ENCODE measurements around the gene ODC1.

ODC1 gene

DNA sequence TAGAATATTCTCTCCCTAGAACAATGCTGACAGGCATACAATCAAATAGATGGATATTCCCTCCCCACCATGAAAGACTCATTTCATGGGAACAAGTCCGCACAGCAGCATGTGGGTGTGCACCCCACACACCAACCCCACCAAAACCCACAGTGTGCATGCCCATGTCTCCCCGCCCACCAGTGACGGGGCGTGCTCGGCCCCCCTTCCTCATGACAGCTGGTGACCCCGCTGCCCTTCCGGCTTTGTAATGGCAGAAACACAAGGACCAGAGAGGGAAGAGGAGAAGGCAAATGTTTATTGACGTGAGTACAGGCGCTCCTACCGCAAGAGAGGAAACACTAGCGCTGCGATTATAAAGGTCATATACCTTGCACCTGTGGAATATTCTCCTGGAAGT, 30.8 kb upstream of the ODC1 start:
- H3K4me1 ChIP-seq (ENCODE audit: control insufficient read depth in 2 of 2, insufficient read depth in 2 of 2, low read length in 2 of 2) = no peaks in the 10 kb centered on the region
- no peak overlapping the region for H3K4me3 ChIP-seq (ENCODE audit: low read length in 2 of 2)
- H3K9me3 ChIP-seq (ENCODE audit: control insufficient read depth in 2 of 2, low read length in 2 of 2) = no peaks in the 10 kb centered on the region
- H3K27me3 ChIP-seq (ENCODE audit: control insufficient read depth in 2 of 2, insufficient read depth in 2 of 2, low read length in 2 of 2) = peaks cover 0 to 2% of the 10 kb centered on the region in 2 donors
- H3K36me3 ChIP-seq (ENCODE audit: control insufficient read depth in 2 of 2, insufficient read depth in 2 of 2, low read length in 2 of 2) = no peaks in the 10 kb centered on the region
- H3K9ac ChIP-seq (ENCODE audit: low read depth in 1 of 2, low read length in 2 of 2) = no peak overlapping the region
- H3K27ac ChIP-seq (ENCODE audit: low read depth in 2 of 2, low read length in 2 of 2) = no peak overlapping the region

DNA sequence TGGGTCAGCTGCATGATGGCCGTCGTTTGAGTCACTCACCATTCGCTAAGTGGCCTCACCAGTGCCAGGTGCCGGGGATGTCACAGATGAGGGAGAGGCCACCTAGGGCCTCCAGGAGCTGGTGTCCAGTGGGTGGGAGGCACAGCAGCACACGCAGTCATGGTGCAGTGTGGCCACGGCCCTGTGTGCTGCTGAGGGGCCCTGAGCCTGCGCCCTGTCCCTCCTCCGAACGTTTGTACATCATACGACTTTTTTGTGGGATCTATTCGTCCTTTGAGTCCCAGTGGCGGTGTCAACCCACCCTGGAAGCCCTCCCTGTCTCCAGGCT, 30.1 kb upstream of the ODC1 start:
- no peak overlapping the region for H3K4me3 ChIP-seq (ENCODE audit: low read length in 2 of 2)
- no peak overlapping the region for H3K27ac ChIP-seq (ENCODE audit: low read depth in 2 of 2, low read length in 2 of 2)
- no peak overlapping the region for H3K9ac ChIP-seq (ENCODE audit: low read depth in 1 of 2, low read length in 2 of 2)
- H3K27me3 ChIP-seq (ENCODE audit: control insufficient read depth in 2 of 2, insufficient read depth in 2 of 2, low read length in 2 of 2) = peaks cover 0 to 2% of the 10 kb centered on the region in 2 donors
- H3K4me1 ChIP-seq (ENCODE audit: control insufficient read depth in 2 of 2, insufficient read depth in 2 of 2, low read length in 2 of 2) = no peaks in the 10 kb centered on the region
- no peaks in the 10 kb centered on the region for H3K9me3 ChIP-seq (ENCODE audit: control insufficient read depth in 2 of 2, low read length in 2 of 2)
- no peaks in the 10 kb centered on the region for H3K36me3 ChIP-seq (ENCODE audit: control insufficient read depth in 2 of 2, insufficient read depth in 2 of 2, low read length in 2 of 2)

- Histone ChIP-seq H3K4me1 (ENCODE audit: control insufficient read depth in 2 of 2, insufficient read depth in 2 of 2, low read length in 2 of 2) (no peaks in the 10 kb centered on the region), H3K27me3 (ENCODE audit: control insufficient read depth in 2 of 2, insufficient read depth in 2 of 2, low read length in 2 of 2) (peaks cover 0 to 2% of the 10 kb centered on the region in 2 donors), H3K4me3 (ENCODE audit: low read length in 2 of 2) (no peak overlapping the region), H3K27ac (ENCODE audit: low read depth in 2 of 2, low read length in 2 of 2) (no peak overlapping the region), H3K36me3 (ENCODE audit: control insufficient read depth in 2 of 2, insufficient read depth in 2 of 2, low read length in 2 of 2) (no peaks in the 10 kb centered on the region), H3K9me3 (ENCODE audit: control insufficient read depth in 2 of 2, low read length in 2 of 2) (no peaks in the 10 kb centered on the region), H3K9ac (ENCODE audit: low read depth in 1 of 2, low read length in 2 of 2) (no peak overlapping the region)
Observed at GRCh38 chr2:10477443-10478297, 29.5 kb upstream of the ODC1 start.

DNA sequence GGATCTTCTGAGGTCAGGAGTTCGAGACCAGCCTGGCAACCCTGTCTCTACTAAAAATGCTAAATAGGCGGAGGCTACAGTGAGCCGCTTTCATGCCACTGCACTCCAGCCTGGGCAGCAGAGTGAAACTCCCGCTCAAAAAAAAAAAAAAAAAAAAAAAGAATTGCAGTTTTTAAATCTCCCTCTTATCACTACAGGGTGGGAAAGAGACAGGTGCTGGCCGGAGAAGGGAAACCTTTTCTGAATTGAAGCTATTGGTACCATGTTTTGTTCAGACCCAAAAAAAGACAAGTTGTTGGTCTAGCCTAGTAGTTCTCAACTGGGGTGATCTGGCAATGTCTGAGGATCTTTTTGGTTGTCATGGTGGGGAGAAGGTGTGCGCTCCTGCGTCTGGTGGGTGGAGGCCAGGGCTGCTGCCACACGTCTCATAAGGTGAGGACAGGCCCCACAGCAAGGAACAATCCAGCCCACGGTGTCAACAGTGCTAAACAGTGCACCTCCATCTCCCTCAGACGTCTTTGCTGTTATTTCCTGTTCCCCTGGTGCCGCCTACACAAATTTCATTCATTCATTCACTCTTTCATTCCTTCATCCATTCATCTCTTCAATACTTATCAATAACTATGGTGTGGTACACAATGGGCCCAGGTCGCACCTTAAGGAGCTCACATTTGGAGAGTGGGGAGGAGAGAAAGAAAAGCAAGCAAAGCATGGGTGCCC, 28.8 kb upstream of the ODC1 start:
- Histone ChIP-seq H3K9me3 (ENCODE audit: control insufficient read depth in 2 of 2, low read length in 2 of 2) (no peaks in the 10 kb centered on the region), H3K4me1 (ENCODE audit: control insufficient read depth in 2 of 2, insufficient read depth in 2 of 2, low read length in 2 of 2) (no peaks in the 10 kb centered on the region)

DNA sequence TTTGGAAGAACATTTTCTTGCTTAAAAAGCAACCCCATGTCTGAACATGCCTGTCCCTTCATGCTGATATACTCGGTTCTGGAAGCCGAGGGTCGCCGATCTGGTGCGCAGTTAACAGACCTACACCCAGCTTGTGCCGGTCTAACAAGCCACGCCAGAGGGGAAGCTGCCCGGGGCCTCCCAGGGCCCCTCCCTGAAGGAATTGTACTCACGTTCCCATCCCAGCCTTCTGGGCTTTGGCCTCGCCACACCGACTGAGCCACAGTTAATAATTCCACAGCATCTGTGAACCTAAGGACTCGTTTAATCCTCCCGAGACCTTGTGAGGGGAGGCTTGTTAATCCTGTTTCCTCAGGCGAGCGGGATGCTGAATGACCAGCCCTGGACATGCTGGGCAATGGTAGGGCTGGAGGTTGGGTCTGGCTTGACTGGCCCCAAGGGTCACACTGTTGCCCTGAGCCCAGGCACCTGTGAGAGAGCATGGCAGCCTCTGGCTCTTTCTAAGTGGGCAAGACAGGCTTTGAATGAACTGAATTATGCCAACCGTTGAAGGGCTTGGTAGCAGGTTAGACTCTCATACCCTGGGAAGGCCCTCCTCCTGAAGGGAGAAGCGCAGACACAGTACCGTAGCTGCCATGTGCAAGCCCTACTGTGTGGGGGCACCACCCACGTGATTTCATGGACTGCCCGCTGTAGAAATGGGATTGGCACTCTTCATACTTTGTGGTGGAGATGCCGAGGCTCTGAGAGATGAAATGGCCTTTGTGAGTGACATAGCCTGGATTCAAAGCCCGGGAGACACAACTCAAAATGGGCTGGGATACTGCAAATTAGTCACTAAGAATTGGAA, 27.9 kb upstream of the ODC1 start:
- H3K36me3 ChIP-seq (ENCODE audit: control insufficient read depth in 2 of 2, insufficient read depth in 2 of 2, low read length in 2 of 2) = no peaks in the 10 kb centered on the region
- H3K4me3 ChIP-seq (ENCODE audit: low read length in 2 of 2) = no peak overlapping the region
- H3K27me3 ChIP-seq (ENCODE audit: control insufficient read depth in 2 of 2, insufficient read depth in 2 of 2, low read length in 2 of 2) = no peaks in the 10 kb centered on the region
- no peaks in the 10 kb centered on the region for H3K9me3 ChIP-seq (ENCODE audit: control insufficient read depth in 2 of 2, low read length in 2 of 2)
- H3K9ac ChIP-seq (ENCODE audit: low read depth in 1 of 2, low read length in 2 of 2) = no peak overlapping the region
- H3K27ac ChIP-seq (ENCODE audit: low read depth in 2 of 2, low read length in 2 of 2) = no peak overlapping the region
- no peaks in the 10 kb centered on the region for H3K4me1 ChIP-seq (ENCODE audit: control insufficient read depth in 2 of 2, insufficient read depth in 2 of 2, low read length in 2 of 2)

More for the DNA sequence above, 28.8 kb upstream of the ODC1 start:
- no peak overlapping the region for H3K27ac ChIP-seq (ENCODE audit: low read depth in 2 of 2, low read length in 2 of 2)
- H3K36me3 ChIP-seq (ENCODE audit: control insufficient read depth in 2 of 2, insufficient read depth in 2 of 2, low read length in 2 of 2) = no peaks in the 10 kb centered on the region
- H3K27me3 ChIP-seq (ENCODE audit: control insufficient read depth in 2 of 2, insufficient read depth in 2 of 2, low read length in 2 of 2) = peaks cover 0 to 2% of the 10 kb centered on the region in 2 donors
- no peak overlapping the region for H3K9ac ChIP-seq (ENCODE audit: low read depth in 1 of 2, low read length in 2 of 2)
- H3K4me3 ChIP-seq (ENCODE audit: low read length in 2 of 2) = no peak overlapping the region

- no peak overlapping the region for H3K9ac ChIP-seq (ENCODE audit: low read depth in 1 of 2, low read length in 2 of 2)
- no peaks in the 10 kb centered on the region for H3K36me3 ChIP-seq (ENCODE audit: control insufficient read depth in 2 of 2, insufficient read depth in 2 of 2, low read length in 2 of 2)
- no peaks in the 10 kb centered on the region for H3K27me3 ChIP-seq (ENCODE audit: control insufficient read depth in 2 of 2, insufficient read depth in 2 of 2, low read length in 2 of 2)
Observed at GRCh38 chr2:10475221-10475722, 27.1 kb upstream of the ODC1 start.

GRCh38 chr2:10473121-10473756, 25.1 kb upstream of the ODC1 start:
- Histone ChIP-seq H3K4me1 (ENCODE audit: control insufficient read depth in 2 of 2, insufficient read depth in 2 of 2, low read length in 2 of 2) (no peaks in the 10 kb centered on the region), H3K4me3 (ENCODE audit: low read length in 2 of 2) (no peak overlapping the region), H3K36me3 (ENCODE audit: control insufficient read depth in 2 of 2, insufficient read depth in 2 of 2, low read length in 2 of 2) (no peaks in the 10 kb centered on the region), H3K9ac (ENCODE audit: low read depth in 1 of 2, low read length in 2 of 2) (no peak overlapping the region), H3K27me3 (ENCODE audit: control insufficient read depth in 2 of 2, insufficient read depth in 2 of 2, low read length in 2 of 2) (no peaks in the 10 kb centered on the region), H3K9me3 (ENCODE audit: control insufficient read depth in 2 of 2, low read length in 2 of 2) (no peaks in the 10 kb centered on the region), H3K27ac (ENCODE audit: low read depth in 2 of 2, low read length in 2 of 2) (no peak overlapping the region)

More at GRCh38 chr2:10475221-10475722, 27.1 kb upstream of the ODC1 start:
- no peak overlapping the region for H3K4me3 ChIP-seq (ENCODE audit: low read length in 2 of 2)
- no peaks in the 10 kb centered on the region for H3K4me1 ChIP-seq (ENCODE audit: control insufficient read depth in 2 of 2, insufficient read depth in 2 of 2, low read length in 2 of 2)
- no peaks in the 10 kb centered on the region for H3K9me3 ChIP-seq (ENCODE audit: control insufficient read depth in 2 of 2, low read length in 2 of 2)
- no peak overlapping the region for H3K27ac ChIP-seq (ENCODE audit: low read depth in 2 of 2, low read length in 2 of 2)

- Histone ChIP-seq H3K4me1 (ENCODE audit: control insufficient read depth in 2 of 2, insufficient read depth in 2 of 2, low read length in 2 of 2) (no peaks in the 10 kb centered on the region), H3K36me3 (ENCODE audit: control insufficient read depth in 2 of 2, insufficient read depth in 2 of 2, low read length in 2 of 2) (no peaks in the 10 kb centered on the region), H3K27me3 (ENCODE audit: control insufficient read depth in 2 of 2, insufficient read depth in 2 of 2, low read length in 2 of 2) (no peaks in the 10 kb centered on the region), H3K9me3 (ENCODE audit: control insufficient read depth in 2 of 2, low read length in 2 of 2) (no peaks in the 10 kb centered on the region), H3K9ac (ENCODE audit: low read depth in 1 of 2, low read length in 2 of 2) (no peak overlapping the region), H3K4me3 (ENCODE audit: low read length in 2 of 2) (no peak overlapping the region), H3K27ac (ENCODE audit: low read depth in 2 of 2, low read length in 2 of 2) (no peak overlapping the region)
Observed at GRCh38 chr2:10471955-10472354, 23.8 kb upstream of the ODC1 start.

- Histone ChIP-seq H3K36me3 (ENCODE audit: control insufficient read depth in 2 of 2, insufficient read depth in 2 of 2, low read length in 2 of 2) (no peaks in the 10 kb centered on the region), H3K9ac (ENCODE audit: low read depth in 1 of 2, low read length in 2 of 2) (no peak overlapping the region)
Observed at GRCh38 chr2:10471046-10471571, 23.0 kb upstream of the ODC1 start.

More at GRCh38 chr2:10471046-10471571, 23.0 kb upstream of the ODC1 start:
- H3K4me3 ChIP-seq (ENCODE audit: low read length in 2 of 2) = no peak overlapping the region
- no peaks in the 10 kb centered on the region for H3K4me1 ChIP-seq (ENCODE audit: control insufficient read depth in 2 of 2, insufficient read depth in 2 of 2, low read length in 2 of 2)
- H3K27me3 ChIP-seq (ENCODE audit: control insufficient read depth in 2 of 2, insufficient read depth in 2 of 2, low read length in 2 of 2) = no peaks in the 10 kb centered on the region
- H3K27ac ChIP-seq (ENCODE audit: low read depth in 2 of 2, low read length in 2 of 2) = no peak overlapping the region
- H3K9me3 ChIP-seq (ENCODE audit: control insufficient read depth in 2 of 2, low read length in 2 of 2) = no peaks in the 10 kb centered on the region
